WTC11 (cell line): ENCODE measurements around the gene SERPINB13.

Source experiments
- ETV6 ChIP-seq: sonication (generic); formaldehyde crosslinking; IDR thresholded peaks from 2 replicates; pipeline ENCODE4 v1.8.1; 2022; ENCODE audit warnings: mild to moderate bottlenecking, missing genetic modification reagents
- FOXP1 ChIP-seq: sonication (generic); formaldehyde crosslinking; IDR thresholded peaks from 2 replicates; pipeline ENCODE4 v1.8.0; 2022; ENCODE audit warnings: missing genetic modification reagents, mild to moderate bottlenecking, moderate library complexity, borderline replicate concordance
- GABPB1 ChIP-seq: sonication (generic); formaldehyde crosslinking; IDR thresholded peaks from 2 replicates; pipeline ENCODE4 v1.8.1; 2023; ENCODE audit warnings: mild to moderate bottlenecking, missing genetic modification reagents
- KAT7 ChIP-seq: sonication (generic); formaldehyde crosslinking; IDR thresholded peaks from 2 replicates; pipeline ENCODE4 v1.8.1; 2023; ENCODE audit warnings: missing genetic modification reagents, mild to moderate bottlenecking, borderline replicate concordance
- TF ChIP-seq, protein P1 (sequence below): sonication (generic); formaldehyde crosslinking; IDR thresholded peaks from 2 replicates; pipeline ENCODE4 v1.8.0; 2022; ENCODE audit warnings: mild to moderate bottlenecking, missing genetic modification reagents
- TF ChIP-seq, protein P2 (sequence below): fragments of 200-600 bp; IDR thresholded peaks from 2 replicates; pipeline ENCODE4 v1.8.0; 2022; ENCODE audit warnings: antibody characterized with exemption
- TF ChIP-seq, protein P3 (sequence below): sonication (generic); formaldehyde crosslinking; IDR thresholded peaks from 2 replicates; pipeline ENCODE4 v1.8.0; 2023; ENCODE audit warnings: missing genetic modification reagents, mild to moderate bottlenecking, borderline replicate concordance
- TF ChIP-seq, protein P4 (sequence below): sonication (generic); formaldehyde crosslinking; conservative IDR thresholded peaks from 2 replicates; pipeline ENCODE4 v1.8.1; 2022; ENCODE audit warnings: mild to moderate bottlenecking, missing genetic modification reagents

DNA sequence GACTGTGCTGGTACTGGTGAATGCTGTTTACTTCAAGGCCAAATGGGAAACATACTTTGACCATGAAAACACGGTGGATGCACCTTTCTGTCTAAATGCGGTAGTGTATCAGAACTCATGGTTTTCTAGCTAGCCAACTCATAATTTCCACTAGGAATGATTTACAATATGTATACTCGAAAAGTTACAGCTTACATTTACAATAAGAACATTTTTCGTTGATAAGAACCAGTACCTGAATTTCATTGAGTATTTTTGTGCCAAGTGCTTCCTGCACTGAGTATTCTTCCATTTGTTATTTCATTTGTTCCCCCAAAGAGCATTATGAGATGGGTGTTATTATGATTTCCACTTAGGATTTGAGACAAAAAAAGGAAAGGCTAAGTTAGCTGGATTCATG lies 23.1 kb upstream of the SERPINB13 start:
- TF ChIP-seq, protein P1, sequence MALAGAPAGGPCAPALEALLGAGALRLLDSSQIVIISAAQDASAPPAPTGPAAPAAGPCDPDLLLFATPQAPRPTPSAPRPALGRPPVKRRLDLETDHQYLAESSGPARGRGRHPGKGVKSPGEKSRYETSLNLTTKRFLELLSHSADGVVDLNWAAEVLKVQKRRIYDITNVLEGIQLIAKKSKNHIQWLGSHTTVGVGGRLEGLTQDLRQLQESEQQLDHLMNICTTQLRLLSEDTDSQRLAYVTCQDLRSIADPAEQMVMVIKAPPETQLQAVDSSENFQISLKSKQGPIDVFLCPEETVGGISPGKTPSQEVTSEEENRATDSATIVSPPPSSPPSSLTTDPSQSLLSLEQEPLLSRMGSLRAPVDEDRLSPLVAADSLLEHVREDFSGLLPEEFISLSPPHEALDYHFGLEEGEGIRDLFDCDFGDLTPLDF (CRISPR knock-in tag) = no peak
- no peak for TF ChIP-seq GABPB1 (CRISPR knock-in tag)
- TF ChIP-seq, protein P2, sequence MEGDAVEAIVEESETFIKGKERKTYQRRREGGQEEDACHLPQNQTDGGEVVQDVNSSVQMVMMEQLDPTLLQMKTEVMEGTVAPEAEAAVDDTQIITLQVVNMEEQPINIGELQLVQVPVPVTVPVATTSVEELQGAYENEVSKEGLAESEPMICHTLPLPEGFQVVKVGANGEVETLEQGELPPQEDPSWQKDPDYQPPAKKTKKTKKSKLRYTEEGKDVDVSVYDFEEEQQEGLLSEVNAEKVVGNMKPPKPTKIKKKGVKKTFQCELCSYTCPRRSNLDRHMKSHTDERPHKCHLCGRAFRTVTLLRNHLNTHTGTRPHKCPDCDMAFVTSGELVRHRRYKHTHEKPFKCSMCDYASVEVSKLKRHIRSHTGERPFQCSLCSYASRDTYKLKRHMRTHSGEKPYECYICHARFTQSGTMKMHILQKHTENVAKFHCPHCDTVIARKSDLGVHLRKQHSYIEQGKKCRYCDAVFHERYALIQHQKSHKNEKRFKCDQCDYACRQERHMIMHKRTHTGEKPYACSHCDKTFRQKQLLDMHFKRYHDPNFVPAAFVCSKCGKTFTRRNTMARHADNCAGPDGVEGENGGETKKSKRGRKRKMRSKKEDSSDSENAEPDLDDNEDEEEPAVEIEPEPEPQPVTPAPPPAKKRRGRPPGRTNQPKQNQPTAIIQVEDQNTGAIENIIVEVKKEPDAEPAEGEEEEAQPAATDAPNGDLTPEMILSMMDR = no peak
- TF ChIP-seq, protein P3, sequence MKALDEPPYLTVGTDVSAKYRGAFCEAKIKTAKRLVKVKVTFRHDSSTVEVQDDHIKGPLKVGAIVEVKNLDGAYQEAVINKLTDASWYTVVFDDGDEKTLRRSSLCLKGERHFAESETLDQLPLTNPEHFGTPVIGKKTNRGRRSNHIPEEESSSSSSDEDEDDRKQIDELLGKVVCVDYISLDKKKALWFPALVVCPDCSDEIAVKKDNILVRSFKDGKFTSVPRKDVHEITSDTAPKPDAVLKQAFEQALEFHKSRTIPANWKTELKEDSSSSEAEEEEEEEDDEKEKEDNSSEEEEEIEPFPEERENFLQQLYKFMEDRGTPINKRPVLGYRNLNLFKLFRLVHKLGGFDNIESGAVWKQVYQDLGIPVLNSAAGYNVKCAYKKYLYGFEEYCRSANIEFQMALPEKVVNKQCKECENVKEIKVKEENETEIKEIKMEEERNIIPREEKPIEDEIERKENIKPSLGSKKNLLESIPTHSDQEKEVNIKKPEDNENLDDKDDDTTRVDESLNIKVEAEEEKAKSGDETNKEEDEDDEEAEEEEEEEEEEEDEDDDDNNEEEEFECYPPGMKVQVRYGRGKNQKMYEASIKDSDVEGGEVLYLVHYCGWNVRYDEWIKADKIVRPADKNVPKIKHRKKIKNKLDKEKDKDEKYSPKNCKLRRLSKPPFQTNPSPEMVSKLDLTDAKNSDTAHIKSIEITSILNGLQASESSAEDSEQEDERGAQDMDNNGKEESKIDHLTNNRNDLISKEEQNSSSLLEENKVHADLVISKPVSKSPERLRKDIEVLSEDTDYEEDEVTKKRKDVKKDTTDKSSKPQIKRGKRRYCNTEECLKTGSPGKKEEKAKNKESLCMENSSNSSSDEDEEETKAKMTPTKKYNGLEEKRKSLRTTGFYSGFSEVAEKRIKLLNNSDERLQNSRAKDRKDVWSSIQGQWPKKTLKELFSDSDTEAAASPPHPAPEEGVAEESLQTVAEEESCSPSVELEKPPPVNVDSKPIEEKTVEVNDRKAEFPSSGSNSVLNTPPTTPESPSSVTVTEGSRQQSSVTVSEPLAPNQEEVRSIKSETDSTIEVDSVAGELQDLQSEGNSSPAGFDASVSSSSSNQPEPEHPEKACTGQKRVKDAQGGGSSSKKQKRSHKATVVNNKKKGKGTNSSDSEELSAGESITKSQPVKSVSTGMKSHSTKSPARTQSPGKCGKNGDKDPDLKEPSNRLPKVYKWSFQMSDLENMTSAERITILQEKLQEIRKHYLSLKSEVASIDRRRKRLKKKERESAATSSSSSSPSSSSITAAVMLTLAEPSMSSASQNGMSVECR (CRISPR knock-in tag) = no peak
- TF ChIP-seq FOXP1 (CRISPR knock-in tag) = no peak
- no peak for TF ChIP-seq ETV6 (CRISPR knock-in tag)
- no peak for TF ChIP-seq KAT7
- TF ChIP-seq, protein P4, sequence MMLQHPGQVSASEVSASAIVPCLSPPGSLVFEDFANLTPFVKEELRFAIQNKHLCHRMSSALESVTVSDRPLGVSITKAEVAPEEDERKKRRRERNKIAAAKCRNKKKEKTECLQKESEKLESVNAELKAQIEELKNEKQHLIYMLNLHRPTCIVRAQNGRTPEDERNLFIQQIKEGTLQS (CRISPR knock-in tag) = no peak
